GM12878 (cell line): ENCODE results near the gene ANKMY1. TPM values are rescaled to one million over a fixed set of nuclear protein-coding genes. Genes with fewer than 3 reads are reported as not detected.

Source experiments
- BACH1 ChIP-seq: fragments of 450-650 bp; IDR thresholded peaks from 2 replicates; pipeline ENCODE4 v1.6.1; 2017; ENCODE audit warnings: mild to moderate bottlenecking, borderline replicate concordance
- HDGF ChIP-seq: fragments of 450-650 bp; IDR thresholded peaks from 2 replicates; pipeline ENCODE4 v1.6.1; 2016; ENCODE audit warnings: antibody characterized with exemption
- IKZF1 ChIP-seq: fragments of 450-650 bp; conservative IDR thresholded peaks from 2 replicates; pipeline ENCODE4 v1.6.1; 2017; ENCODE audit warnings: antibody characterized with exemption, mild to moderate bottlenecking
- IKZF2 ChIP-seq, 2 experiments: fragments of 450-650 bp; IDR thresholded peaks; 2 replicates each; pipeline ENCODE4 v1.6.1; 2017; ENCODE audit warnings: mild to moderate bottlenecking in 2 of 2, moderate library complexity in 2 of 2
- JUND ChIP-seq: IDR thresholded peaks from 2 replicates; pipeline ENCODE4 v1.6.1; 2012; ENCODE audit warnings: low read depth, mild to moderate bottlenecking, low read length, improper control_type of control experiment, moderate library complexity
- MEF2A ChIP-seq: IDR thresholded peaks from 2 replicates; pipeline ENCODE4 v1.6.1; 2011; ENCODE audit warnings: low read depth, mild to moderate bottlenecking, low read length, moderate library complexity; ENCODE audit not compliant: insufficient read depth
- MLLT1 ChIP-seq: fragments of 450-650 bp; IDR thresholded peaks from 2 replicates; pipeline ENCODE4 v1.6.1; 2016; ENCODE audit warnings: mild to moderate bottlenecking
- MXI1 ChIP-seq: fragments of 150-350 bp; IDR thresholded peaks from 2 replicates; pipeline ENCODE4 v1.6.1; 2011; ENCODE audit warnings: low read depth, mild to moderate bottlenecking, inconsistent platforms, low read length, improper control_type of control experiment
- NBN ChIP-seq: fragments of 450-650 bp; IDR thresholded peaks from 2 replicates; pipeline ENCODE4 v1.6.1; 2016
- NR2C2 ChIP-seq: IDR thresholded peaks from 2 replicates; pipeline ENCODE4 v1.6.1; 2011; ENCODE audit warnings: borderline replicate concordance, low read depth; ENCODE audit not compliant: control insufficient read depth, insufficient read length
- PAX5 ChIP-seq: IDR thresholded peaks from 2 replicates; pipeline ENCODE4 v1.6.1; 2011; ENCODE audit warnings: low read depth, low read length, borderline replicate concordance
- PML ChIP-seq: IDR thresholded peaks from 2 replicates; pipeline ENCODE4 v1.6.1; 2012; ENCODE audit warnings: low read length, inconsistent platforms
- RAD21 ChIP-seq: IDR thresholded peaks from 2 replicates; pipeline ENCODE4 v1.6.1; 2011; ENCODE audit warnings: mild to moderate bottlenecking, low read depth, low read length, moderate library complexity; ENCODE audit not compliant: insufficient read depth
- SKIL ChIP-seq: fragments of 450-650 bp; IDR thresholded peaks from 2 replicates; pipeline ENCODE4 v1.6.1; 2017; ENCODE audit warnings: mild to moderate bottlenecking, low read depth, inconsistent platforms; ENCODE audit not compliant: poor library complexity, severe bottlenecking
- SREBF2 ChIP-seq: IDR thresholded peaks from 2 replicates; pipeline ENCODE4 v1.6.1; 2012; ENCODE audit warnings: mild to moderate bottlenecking, low read length
- TCF7 ChIP-seq: IDR thresholded peaks from 2 replicates; pipeline ENCODE4 v1.6.1; 2014; ENCODE audit warnings: antibody characterized with exemption, borderline replicate concordance
- YY1 ChIP-seq: IDR thresholded peaks from 2 replicates; pipeline ENCODE4 v1.6.1; 2011; ENCODE audit warnings: low read depth, mild to moderate bottlenecking, low read length
- polyA plus RNA-seq, 11 experiments: library from polyadenylated mRNA; depleted of rRNA in 4 of 11; unstranded in 6 of 11; stranded (reverse) in 5 of 11; fragments of >200 nt; fragmentation: Nextera tagmentation in 4 of 11; fragmentation: Illumina TruSeq in 1 of 11; extraction: Ambion mirVana in 4 of 11; extraction: Trizol in 1 of 11; gene quantifications; 1 replicate in 1 of 11; 2 replicates in 10 of 11; pipeline versions ENCODE4 v1.2.1 to v1.2.3, GENCODE V29; 2011 to 2016; ENCODE audit warnings: inconsistent platforms in 2 of 11, missing spikeins in 2 of 11, low read depth in 1 of 11
- total RNA-seq, 4 experiments: library from RNA; depleted of rRNA in 3 of 4; stranded (reverse); fragments of >200 nt in 3 of 4; fragmentation: Illumina TruSeq in 1 of 4; extraction: Trizol in 1 of 4; gene quantifications; 2 replicates each; pipeline versions ENCODE4 v1.2.1 to v1.2.3, GENCODE V29; 2013 to 2021
- TF ChIP-seq, protein P1 (sequence below): fragments of 450-650 bp; IDR thresholded peaks from 2 replicates; pipeline ENCODE4 v1.6.1; 2018; ENCODE audit warnings: borderline replicate concordance, mild to moderate bottlenecking; ENCODE audit not compliant: partially characterized antibody
- TF ChIP-seq, protein P2 (sequence below): fragments of 450-650 bp; IDR thresholded peaks from 2 replicates; pipeline ENCODE4 v1.6.1; 2017; ENCODE audit warnings: mild to moderate bottlenecking, moderate library complexity

Gene ANKMY1
- total and polyA plus RNA-seq, 10 of the 15 experiments (the other 5 are each of a cell fraction or from before 2014, with no cell fraction given), result 1.1 to 15.3 (median 11.1) TPM

DNA sequence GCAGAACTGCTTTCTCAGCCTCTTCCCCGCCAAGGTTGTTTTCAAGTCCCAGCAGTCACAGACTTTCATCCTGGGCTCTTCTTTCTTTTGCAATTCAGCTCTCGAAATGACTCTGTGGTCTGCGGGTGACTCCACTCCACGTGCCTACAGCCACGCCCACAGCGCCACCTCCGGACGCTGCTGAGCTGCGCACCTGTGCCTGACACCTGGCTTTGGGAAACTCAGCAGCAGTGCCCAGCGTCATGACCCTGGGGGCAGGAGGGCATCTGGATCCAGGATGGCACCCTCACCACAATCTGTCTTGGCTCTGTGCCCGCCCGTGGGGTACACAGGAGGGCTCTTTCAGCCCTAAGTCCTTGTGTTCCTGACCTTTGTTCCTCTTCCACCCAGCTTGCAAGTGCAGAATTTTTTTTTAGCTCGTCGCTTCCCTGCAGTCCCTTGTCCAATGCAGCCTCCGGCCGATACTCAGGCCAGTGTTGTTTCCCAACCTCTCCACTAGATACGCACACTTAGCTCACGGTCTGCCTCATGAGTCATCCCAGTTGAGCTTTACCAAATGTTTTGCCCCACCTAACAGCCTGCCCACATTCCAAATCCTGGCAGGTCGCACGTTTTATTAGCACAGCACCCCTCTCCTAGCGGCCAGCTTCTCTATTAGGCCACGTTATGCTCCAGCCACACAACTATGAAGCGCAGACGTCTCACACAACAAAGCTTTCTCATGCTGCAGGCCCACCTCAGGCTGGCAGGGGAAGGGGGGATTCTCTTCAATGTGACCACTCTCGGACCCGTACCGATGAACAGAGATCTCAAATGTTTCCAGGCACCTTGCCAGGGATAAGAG is 22.2 kb upstream of the ANKMY1 start (continued):
- TF ChIP-seq, protein P1, sequence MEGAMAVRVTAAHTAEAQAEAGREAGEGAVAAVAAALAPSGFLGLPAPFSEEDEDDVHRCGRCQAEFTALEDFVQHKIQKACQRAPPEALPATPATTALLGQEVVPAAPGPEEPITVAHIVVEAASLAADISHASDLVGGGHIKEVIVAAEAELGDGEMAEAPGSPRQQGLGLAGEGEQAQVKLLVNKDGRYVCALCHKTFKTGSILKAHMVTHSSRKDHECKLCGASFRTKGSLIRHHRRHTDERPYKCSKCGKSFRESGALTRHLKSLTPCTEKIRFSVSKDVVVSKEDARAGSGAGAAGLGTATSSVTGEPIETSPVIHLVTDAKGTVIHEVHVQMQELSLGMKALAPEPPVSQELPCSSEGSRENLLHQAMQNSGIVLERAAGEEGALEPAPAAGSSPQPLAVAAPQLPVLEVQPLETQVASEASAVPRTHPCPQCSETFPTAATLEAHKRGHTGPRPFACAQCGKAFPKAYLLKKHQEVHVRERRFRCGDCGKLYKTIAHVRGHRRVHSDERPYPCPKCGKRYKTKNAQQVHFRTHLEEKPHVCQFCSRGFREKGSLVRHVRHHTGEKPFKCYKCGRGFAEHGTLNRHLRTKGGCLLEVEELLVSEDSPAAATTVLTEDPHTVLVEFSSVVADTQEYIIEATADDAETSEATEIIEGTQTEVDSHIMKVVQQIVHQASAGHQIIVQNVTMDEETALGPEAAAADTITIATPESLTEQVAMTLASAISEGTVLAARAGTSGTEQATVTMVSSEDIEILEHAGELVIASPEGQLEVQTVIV, result no peak
- peak; percentile 51 for TF ChIP-seq RAD21
- 0 out of 2 replicates have a peak, but pooled peaks have one; percentile 17 for TF ChIP-seq YY1
- peak; percentile 77 for TF ChIP-seq SKIL
- TF ChIP-seq NR2C2, result no peak
- peak; percentile 40; the same call in 1 of the 2 replicates for TF ChIP-seq BACH1
- TF ChIP-seq IKZF2 (IDR thresholded peaks at IDR 0.05), result peak; percentile 58 to 68
- peak; percentile 75 for TF ChIP-seq IKZF1
- TF ChIP-seq MLLT1, result peak; percentile 57; the same call in 1 of the 2 replicates
- 0 out of 2 replicates have a peak, but pooled peaks have one; percentile 25 for TF ChIP-seq HDGF
- peak; percentile 71; the same call in 1 of the 2 replicates for TF ChIP-seq JUND
- TF ChIP-seq TCF7, result no peak
- peak; percentile 57; the same call in 1 of the 2 replicates for TF ChIP-seq PAX5
- peak; percentile 93 for TF ChIP-seq MXI1
- TF ChIP-seq NBN, result peak; percentile 83
- TF ChIP-seq, protein P2, sequence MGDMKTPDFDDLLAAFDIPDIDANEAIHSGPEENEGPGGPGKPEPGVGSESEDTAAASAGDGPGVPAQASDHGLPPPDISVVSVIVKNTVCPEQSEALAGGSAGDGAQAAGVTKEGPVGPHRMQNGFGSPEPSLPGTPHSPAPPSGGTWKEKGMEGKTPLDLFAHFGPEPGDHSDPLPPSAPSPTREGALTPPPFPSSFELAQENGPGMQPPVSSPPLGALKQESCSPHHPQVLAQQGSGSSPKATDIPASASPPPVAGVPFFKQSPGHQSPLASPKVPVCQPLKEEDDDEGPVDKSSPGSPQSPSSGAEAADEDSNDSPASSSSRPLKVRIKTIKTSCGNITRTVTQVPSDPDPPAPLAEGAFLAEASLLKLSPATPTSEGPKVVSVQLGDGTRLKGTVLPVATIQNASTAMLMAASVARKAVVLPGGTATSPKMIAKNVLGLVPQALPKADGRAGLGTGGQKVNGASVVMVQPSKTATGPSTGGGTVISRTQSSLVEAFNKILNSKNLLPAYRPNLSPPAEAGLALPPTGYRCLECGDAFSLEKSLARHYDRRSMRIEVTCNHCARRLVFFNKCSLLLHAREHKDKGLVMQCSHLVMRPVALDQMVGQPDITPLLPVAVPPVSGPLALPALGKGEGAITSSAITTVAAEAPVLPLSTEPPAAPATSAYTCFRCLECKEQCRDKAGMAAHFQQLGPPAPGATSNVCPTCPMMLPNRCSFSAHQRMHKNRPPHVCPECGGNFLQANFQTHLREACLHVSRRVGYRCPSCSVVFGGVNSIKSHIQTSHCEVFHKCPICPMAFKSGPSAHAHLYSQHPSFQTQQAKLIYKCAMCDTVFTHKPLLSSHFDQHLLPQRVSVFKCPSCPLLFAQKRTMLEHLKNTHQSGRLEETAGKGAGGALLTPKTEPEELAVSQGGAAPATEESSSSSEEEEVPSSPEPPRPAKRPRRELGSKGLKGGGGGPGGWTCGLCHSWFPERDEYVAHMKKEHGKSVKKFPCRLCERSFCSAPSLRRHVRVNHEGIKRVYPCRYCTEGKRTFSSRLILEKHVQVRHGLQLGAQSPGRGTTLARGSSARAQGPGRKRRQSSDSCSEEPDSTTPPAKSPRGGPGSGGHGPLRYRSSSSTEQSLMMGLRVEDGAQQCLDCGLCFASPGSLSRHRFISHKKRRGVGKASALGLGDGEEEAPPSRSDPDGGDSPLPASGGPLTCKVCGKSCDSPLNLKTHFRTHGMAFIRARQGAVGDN, result peak; percentile 54; the same call in 1 of the 2 replicates
- TF ChIP-seq MEF2A, result 0 out of 2 replicates have a peak, but pooled peaks have one; percentile 42
- no peak for TF ChIP-seq PML
- TF ChIP-seq SREBF2, result no peak
